ENCODE data around the gene SPDYE6. TPM values are rescaled to one million over a fixed set of nuclear protein-coding genes. Genes with fewer than 3 reads are reported as not detected.
"Not testable (repeated sequence)": the region's sequence is repeated elsewhere in the genome, so short reads cannot be mapped to it uniquely, and the experiment has no call there.

The SPDYE6 gene
- total RNA-seq, 1 donor from 2014 or later = 0.16 TPM

GRCh38 chr7:102317231-102318059 is 38.8 kb downstream of the SPDYE6 start:
- DNase-seq = no peak

GRCh38 chr7:102313997-102314780 is 42.1 kb downstream of the SPDYE6 start:
- no peak for DNase-seq

- no peak for DNase-seq
Measured at GRCh38 chr7:102312317-102312716, 43.9 kb downstream of the SPDYE6 start.

- DNase-seq = no peak
Measured at GRCh38 chr7:102310414-102310815, 45.8 kb downstream of the SPDYE6 start.

- no peak for DNase-seq
Measured at GRCh38 chr7:102306916-102307677, 49.1 kb downstream of the SPDYE6 start.

- no peak for DNase-seq
Measured at GRCh38 chr7:102305414-102306268, 50.6 kb downstream of the SPDYE6 start.

- no peak for DNase-seq
Measured at GRCh38 chr7:102304668-102305067, 51.6 kb downstream of the SPDYE6 start.

GRCh38 chr7:102303669-102304422 is 52.4 kb downstream of the SPDYE6 start:
- no peak for DNase-seq

- no peak for DNase-seq
Measured at GRCh38 chr7:102302025-102302424, 54.2 kb downstream of the SPDYE6 start.

GRCh38 chr7:102301367-102301766 is 54.9 kb downstream of the SPDYE6 start:
- not testable (repeated sequence) for DNase-seq

- no peak for DNase-seq
Measured at GRCh38 chr7:102300643-102301221, 55.5 kb downstream of the SPDYE6 start.

- no peak for DNase-seq
Measured at GRCh38 chr7:102297487-102298218, 58.6 kb downstream of the SPDYE6 start.

- no peak for DNase-seq
Measured at GRCh38 chr7:102296514-102296913, 59.7 kb downstream of the SPDYE6 start.

- DNase-seq = no peak
Measured at GRCh38 chr7:102296179-102296438, 60.1 kb downstream of the SPDYE6 start.

Small RNA genes lying within 50 kb of the gene (small RNA-seq; reads per million reads assigned to genes)
- not detected for gene AC091390.4
- gene MIR548O = not detected
- not detected for gene RF00019

Other genes with a start within 250 kb of the SPDYE6 start
- 11.9 TPM for gene SH2B2, start 69.6 kb downstream of the SPDYE6 start, total RNA-seq
- 13.6 TPM for gene PRKRIP1, start 39.9 kb upstream of the SPDYE6 start, total RNA-seq
- 18.1 TPM for gene ORAI2, start 77.1 kb upstream of the SPDYE6 start, total RNA-seq
- 14.3 TPM for gene ALKBH4, start 108.4 kb upstream of the SPDYE6 start, total RNA-seq
- gene LRWD1, start 108.5 kb upstream of the SPDYE6 start, total RNA-seq = 39.5 TPM
- gene POLR2J, start 122.5 kb upstream of the SPDYE6 start, total RNA-seq = 8.1 TPM
- gene RASA4B, start 161.3 kb upstream of the SPDYE6 start, total RNA-seq = 12.8 TPM
- 1.4 TPM for gene UPK3BL2, start 187.3 kb upstream of the SPDYE6 start, total RNA-seq
- gene SPDYE2, start 194.8 kb upstream of the SPDYE6 start, total RNA-seq = not detected
- 27.3 TPM for gene POLR2J3, start 216.1 kb upstream of the SPDYE6 start, total RNA-seq

Measured in occipital lobe (tissue), 3 donors.